ENCODE results near the gene DYNLL1.
A peak's percentile ranks its signal among the peaks of the same experiment; 100 is the strongest.

The DYNLL1 gene

GRCh38 chr12:120496413-120497340 is 764 bp downstream of the DYNLL1 start:
- H3K4me3 ChIP-seq (replicated peaks; ENCODE audit: low read depth, low read length) = peak overlapping the region; percentile 95
- peak; percentile 67 for DNase-seq (ENCODE audit: low read depth)
- no peak for TF ChIP-seq CTCF (IDR thresholded peaks at IDR 0.05; ENCODE audit: low read length, missing control alignments)

GRCh38 chr12:120497524-120498150 is 1.7 kb downstream of the DYNLL1 start:
- DNase-seq (ENCODE audit: low read depth) = no peak
- H3K4me3 ChIP-seq (replicated peaks; ENCODE audit: low read depth, low read length) = peak overlapping the region; percentile 95
- no peak for TF ChIP-seq CTCF (IDR thresholded peaks at IDR 0.05; ENCODE audit: low read length, missing control alignments)

GRCh38 chr12:120498870-120499515 is 3.1 kb downstream of the DYNLL1 start:
- DNase-seq (ENCODE audit: low read depth) = no peak
- H3K4me3 ChIP-seq (replicated peaks; ENCODE audit: low read depth, low read length) = no peak overlapping the region
- no peak for TF ChIP-seq CTCF (IDR thresholded peaks at IDR 0.05; ENCODE audit: low read length, missing control alignments)

DNA sequence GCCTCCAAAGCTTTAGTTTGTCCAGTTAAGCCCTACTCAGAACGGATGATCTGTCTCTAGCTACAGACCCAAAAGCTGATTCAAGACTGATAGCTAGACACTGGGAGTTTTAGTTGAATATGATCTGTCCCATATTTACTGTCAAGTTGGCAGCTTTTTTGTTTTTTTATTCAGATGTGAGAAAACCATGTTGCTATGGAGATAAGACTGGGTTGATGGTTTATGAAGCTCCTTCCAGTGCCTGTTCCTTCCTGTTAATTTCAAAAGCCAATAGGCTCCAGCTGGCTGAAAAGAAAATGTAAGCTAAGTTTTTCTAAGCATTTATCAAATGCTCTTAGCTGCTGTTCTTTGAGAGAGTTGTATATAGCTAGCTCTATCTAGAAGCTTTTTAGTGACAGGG is 4.7 kb downstream of the DYNLL1 start:
- DNase-seq (ENCODE audit: low read depth) = no peak
- H3K4me3 ChIP-seq (replicated peaks; ENCODE audit: low read depth, low read length) = no peak overlapping the region
- no peak for TF ChIP-seq CTCF (IDR thresholded peaks at IDR 0.05; ENCODE audit: low read length, missing control alignments)

DNA sequence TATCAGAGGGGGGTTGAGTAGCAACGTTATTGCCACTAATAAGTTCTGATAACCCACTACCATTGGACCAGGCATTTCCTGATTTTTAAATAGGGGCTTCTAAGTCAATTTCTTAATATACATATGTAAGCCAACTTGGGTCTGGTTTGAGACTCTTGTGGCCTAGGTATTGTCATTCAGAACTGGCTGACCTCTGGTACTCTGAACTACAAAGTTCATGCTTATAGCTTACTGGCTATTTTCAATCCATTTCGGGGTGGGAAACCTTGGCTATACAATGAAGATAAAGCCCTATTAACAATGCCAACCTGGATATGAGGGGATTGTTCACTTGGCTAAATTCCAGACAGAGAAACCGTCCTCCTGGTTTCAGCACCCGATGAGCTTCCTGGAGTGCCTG is 8.7 kb downstream of the DYNLL1 start:
- no peak for TF ChIP-seq CTCF (IDR thresholded peaks at IDR 0.05; ENCODE audit: low read length, missing control alignments)

GRCh38 chr12:120508537-120508936 is 12.6 kb downstream of the DYNLL1 start:
- no peak for TF ChIP-seq CTCF (IDR thresholded peaks at IDR 0.05; ENCODE audit: low read length, missing control alignments)
- no peak overlapping the region for H3K4me3 ChIP-seq (replicated peaks; ENCODE audit: low read depth, low read length)
- no peak for DNase-seq (ENCODE audit: low read depth)

More for the DNA sequence above, 8.7 kb downstream of the DYNLL1 start:
- no peak overlapping the region for H3K4me3 ChIP-seq (replicated peaks; ENCODE audit: low read depth, low read length)
- DNase-seq (ENCODE audit: low read depth) = no peak

Measured in fibroblast of pulmonary artery (primary cell).